DND-41 (cell line): Measurements from ENCODE around the gene CFAP251.

Experiments
- CTCF ChIP-seq: IDR thresholded peaks from 2 replicates; pipeline ENCODE4 v1.5.1; 2012; ENCODE audit warnings: borderline replicate concordance, low read length, moderate library complexity, mild to moderate bottlenecking; ENCODE audit not compliant: poor library complexity, severe bottlenecking; ENCODE audit errors: extremely low read depth
- EZH2 ChIP-seq: IDR thresholded peaks from 3 replicates; pipeline ENCODE4 v1.6.1; 2012; ENCODE audit warnings: borderline replicate concordance, low read depth, mild to moderate bottlenecking, moderate library complexity, low read length, inconsistent platforms; ENCODE audit not compliant: severe bottlenecking

- no peak for TF ChIP-seq CTCF
- no peak for TF ChIP-seq EZH2
Observed at GRCh38 chr12:122048151-122048550, 129.8 kb downstream of the CFAP251 start.
